GM12874 (cell line): ENCODE results near the gene NAT14.

Source experiments
- CTCF ChIP-seq: IDR thresholded peaks from 2 replicates; pipeline ENCODE4 v1.5.1; 2011; ENCODE audit warnings: low read depth, mild to moderate bottlenecking, control low read depth, low read length, moderate library complexity; ENCODE audit not compliant: insufficient read depth

NAT14 gene

DNA sequence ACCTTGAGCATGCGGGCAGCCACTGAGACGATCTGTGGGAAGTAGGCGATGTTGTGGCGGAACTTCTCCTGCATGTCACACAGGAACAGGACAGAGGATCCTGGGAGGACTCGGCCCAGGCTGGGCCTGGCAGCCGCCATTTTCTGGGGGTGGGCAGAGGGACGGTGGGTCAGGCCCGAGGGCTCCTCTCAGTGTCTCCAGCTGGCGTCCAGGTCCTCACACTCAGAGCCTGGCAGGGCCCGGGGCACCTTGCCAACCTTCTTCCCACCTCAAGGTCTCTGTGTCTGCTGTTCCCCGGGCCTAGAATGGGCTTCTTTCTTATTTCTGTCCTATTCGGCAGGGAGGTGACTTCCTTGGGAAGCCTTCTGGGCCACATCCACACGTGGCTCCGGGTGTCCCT lies 28.6 kb upstream of the NAT14 start:
- no peak for TF ChIP-seq CTCF

- TF ChIP-seq CTCF = no peak
Measured at GRCh38 chr19:55457683-55458457, 27.1 kb upstream of the NAT14 start.

DNA sequence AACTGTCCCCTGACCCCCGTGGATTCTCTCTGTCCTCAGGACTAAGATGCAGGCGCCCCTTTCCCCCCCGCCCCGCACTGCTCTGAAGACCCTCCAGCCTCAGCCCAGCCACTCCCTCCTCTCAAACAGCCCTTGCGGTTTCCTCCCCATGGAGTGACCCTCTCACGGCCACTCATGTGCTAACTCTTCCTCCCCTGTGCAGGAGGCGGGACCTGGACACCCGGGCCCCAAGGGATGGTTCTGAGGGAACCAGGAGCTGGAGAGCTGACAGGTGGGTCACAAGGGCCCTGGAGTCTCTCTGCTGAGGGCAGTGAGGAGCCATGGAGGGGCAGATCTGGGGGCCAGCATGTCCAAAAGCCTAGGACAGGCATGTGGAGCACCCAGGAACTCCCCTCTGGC lies 25.4 kb upstream of the NAT14 start:
- no peak for TF ChIP-seq CTCF

DNA sequence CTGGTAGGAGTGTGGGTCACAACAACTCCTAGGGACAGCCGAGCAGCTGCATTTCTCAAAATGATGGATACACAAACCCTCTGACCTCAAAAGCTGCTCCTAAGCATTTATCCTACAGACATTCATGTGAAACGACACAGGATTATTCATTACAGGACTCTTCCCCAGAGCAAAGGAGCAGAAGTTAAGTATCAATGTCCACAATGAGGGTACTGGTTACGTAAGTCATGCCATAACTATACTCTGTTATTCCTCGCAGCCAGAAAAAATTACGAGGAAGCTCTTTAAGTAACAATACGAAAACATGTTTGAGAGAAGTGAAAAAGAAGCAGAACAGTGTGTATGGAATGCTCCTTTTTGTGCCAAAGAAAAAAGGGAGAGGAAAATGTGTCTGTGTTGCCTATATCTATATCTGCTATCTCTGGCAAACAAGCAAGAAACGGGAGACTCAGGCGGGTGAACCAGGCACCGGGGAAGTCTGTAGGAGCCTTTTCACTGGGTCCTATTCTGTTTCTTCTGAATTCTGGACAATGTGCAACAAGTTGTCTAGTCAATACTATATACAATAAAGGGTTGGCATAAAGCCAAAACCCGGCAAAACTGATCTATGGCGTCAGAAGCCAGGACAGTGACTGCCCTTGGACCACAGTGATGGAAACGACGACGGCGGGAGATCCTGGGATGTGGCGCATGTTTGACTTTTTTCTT lies 24.9 kb upstream of the NAT14 start:
- TF ChIP-seq CTCF = no peak

GRCh38 chr19:55460670-55461258 lies 24.2 kb upstream of the NAT14 start:
- TF ChIP-seq CTCF = no peak

DNA sequence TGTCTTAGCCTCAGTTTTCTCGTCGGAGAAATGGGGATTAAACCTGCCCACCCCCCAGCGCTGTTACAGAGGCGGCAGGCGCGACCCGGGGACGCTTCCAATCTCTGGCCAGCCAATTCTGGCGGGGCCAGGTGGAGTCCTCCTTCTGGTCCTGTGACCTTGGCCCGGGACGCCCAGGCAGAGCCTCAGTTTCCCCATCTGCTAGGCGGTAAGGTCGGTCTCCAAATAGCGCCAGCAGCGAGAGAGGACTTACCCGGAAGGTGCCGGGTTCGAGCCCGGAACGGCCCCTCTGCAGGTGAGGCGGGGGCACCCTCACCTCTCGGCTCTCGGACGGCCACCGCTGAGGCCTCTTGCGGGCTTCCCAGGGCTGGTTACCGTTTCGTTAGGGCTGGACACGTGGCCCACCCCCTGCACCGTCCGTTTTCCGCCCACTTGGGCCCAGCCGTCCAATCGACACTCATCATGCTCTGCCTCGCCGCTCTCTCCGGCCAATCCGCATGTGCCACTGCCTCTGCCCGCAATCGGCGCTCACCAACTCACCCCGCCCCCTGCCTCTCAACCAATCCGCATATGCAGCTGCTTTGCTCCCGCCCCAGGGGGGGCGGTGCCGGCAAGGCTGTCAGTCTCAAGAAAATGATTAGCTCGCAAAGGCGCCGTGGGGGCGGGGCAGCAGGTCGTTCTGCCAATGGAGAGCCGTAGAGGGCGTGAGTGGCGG lies 23.6 kb upstream of the NAT14 start, which contains the start of gene ISOC2:
Gene ISOC2, minus strand, starts transcription at position 384 of the 715 bp plus-strand sequence. CDS start 5,156 bp downstream, outside the sequence.
- TF ChIP-seq CTCF = no peak
